Gastroesophageal sphincter (tissue), 4 donors: ENCODE data around the gene MYLK3. TPM values are rescaled to one million over a fixed set of nuclear protein-coding genes. Genes with fewer than 3 reads are reported as not detected.

ENCODE experiments used
- ATAC-seq: fragments of 150-250 bp; one replicate; pipeline ENCODE4 v1.9.1; 2016; ENCODE audit warnings: mild to moderate bottlenecking, moderate library complexity
- H3K27ac ChIP-seq, 4 donors: fragments of 200-600 bp; sonication (generic) in 3 of 4; 1 replicate in 3 of 4; 2 replicates in 1 of 4; pipeline ENCODE4 v1.5.1; 2016 to 2019
- H3K27me3 ChIP-seq: fragments of 200-600 bp; sonication (generic); one replicate; pipeline ENCODE4 v1.5.1; 2019
- H3K36me3 ChIP-seq, 2 donors: fragments of 200-600 bp; sonication (generic); one replicate each; pipeline ENCODE4 v1.5.1; 2019; ENCODE audit warnings: control low read depth in 1 of 2
- H3K4me1 ChIP-seq, 3 donors: fragments of 200-600 bp; sonication (generic); 1 replicate in 2 of 3; 2 replicates in 1 of 3; pipeline ENCODE4 v1.5.1; 2016 to 2019; ENCODE audit warnings: control low read depth in 2 of 3
- H3K4me3 ChIP-seq, 2 donors: fragments of 200-600 bp; sonication (generic); one replicate each; pipeline ENCODE4 v1.5.1; 2019; ENCODE audit warnings: mild to moderate bottlenecking in 1 of 2, moderate library complexity in 1 of 2
- H3K9me3 ChIP-seq, 3 donors: fragments of 200-600 bp; sonication (generic); one replicate each; pipeline ENCODE4 v1.5.1; 2017 to 2019; ENCODE audit warnings: control low read depth in 2 of 3
- EP300 ChIP-seq: sonication (generic); formaldehyde crosslinking; IDR thresholded peaks from one replicate; pipeline ENCODE4 v1.6.1; 2017; ENCODE audit warnings: antibody characterized with exemption, mild to moderate bottlenecking
- POLR2A ChIP-seq, 2 donors: fragments of 450-650 bp; IDR thresholded peaks; one replicate each; pipeline ENCODE4 v1.6.1; 2017; ENCODE audit warnings: antibody characterized with exemption in 2 of 2, mild to moderate bottlenecking in 2 of 2, moderate library complexity in 1 of 2
- POLR2AphosphoS5 ChIP-seq: sonication (generic); formaldehyde crosslinking; IDR thresholded peaks from one replicate; pipeline ENCODE4 v1.6.1; 2017; ENCODE audit warnings: antibody characterized with exemption
- WGBS, 2 donors: methylation state at CpG; one replicate each; pipeline ENCODE4 v1.1.5; 2018; ENCODE audit warnings: low coverage in 1 of 2; 5-methylcytosine and 5-hydroxymethylcytosine counted together
- total RNA-seq, 4 donors: library from RNA; depleted of rRNA; stranded (reverse); fragments of >200 nt; gene quantifications; one replicate each; pipeline ENCODE4 v1.1.0, GENCODE V29; 2016
- TF ChIP-seq, protein P1 (sequence below), 4 experiments: fragments of 200-600 bp in 2 of 4; fragments of 450-650 bp in 2 of 4; sonication (generic) in 1 of 4; IDR thresholded peaks; one replicate each; pipeline ENCODE4 v1.5.1; 2017 to 2019; ENCODE audit warnings: antibody characterized with exemption in 4 of 4, mild to moderate bottlenecking in 2 of 4, moderate library complexity in 2 of 4

MYLK3 gene
- total RNA-seq, 4 donors from 2014 or later, result 0.31 to 2.2 (median 0.54) TPM

DNA sequence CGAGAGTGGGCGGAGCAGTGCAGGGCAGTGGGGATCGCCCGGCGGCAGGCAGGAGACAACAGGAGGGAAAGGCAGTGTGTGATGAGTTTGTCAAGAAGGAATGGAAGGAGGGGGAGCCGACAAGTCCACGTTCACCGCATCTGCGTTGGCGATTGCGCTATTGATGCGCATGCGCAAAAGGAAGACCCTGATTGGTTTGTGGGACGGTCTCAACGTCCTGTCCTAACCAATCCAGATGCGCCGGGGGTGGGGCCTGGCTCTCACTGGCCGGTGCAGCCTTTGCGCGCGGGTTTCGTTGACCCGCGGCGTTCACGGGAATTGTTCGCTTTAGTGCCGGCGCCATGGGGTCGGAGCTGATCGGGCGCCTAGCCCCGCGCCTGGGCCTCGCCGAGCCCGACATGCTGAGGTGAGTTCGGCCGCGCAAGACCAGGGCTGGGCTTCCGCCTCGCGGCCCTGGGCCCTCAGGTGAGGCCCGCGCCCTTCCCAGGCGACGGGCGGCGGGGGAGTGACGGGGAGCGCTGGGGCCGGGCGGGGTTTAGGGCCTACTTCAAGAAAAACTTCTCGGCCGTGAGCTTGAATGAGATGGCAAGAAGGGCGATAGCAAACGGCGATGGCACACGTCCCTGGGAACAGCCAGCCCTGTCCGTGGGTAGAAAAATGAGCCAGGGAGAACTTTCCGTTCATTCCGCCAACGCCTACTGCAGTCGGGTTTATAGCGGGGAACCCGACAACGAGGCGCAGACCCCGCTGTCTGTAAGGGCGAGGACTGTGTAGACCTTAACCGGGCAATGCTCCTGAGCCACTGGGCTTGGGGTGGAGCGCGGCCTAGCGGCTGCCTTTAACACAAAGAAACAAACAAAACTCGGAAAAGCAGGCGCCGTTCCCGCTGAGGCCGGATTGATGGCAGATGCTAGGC lies 58.5 kb downstream of the MYLK3 start, which contains the start of gene ORC6:
TSS of gene ORC6 (plus strand) at position 295 of the 916 bp plus-strand sequence. CDS start at position 342, 47 bp downstream.
- Histone ChIP-seq H3K4me3 (peak within 1 kb of the TSS; percentile 80 to 82), H3K36me3 (no peaks in the 10 kb centered on the region), H3K27ac (peak within 1 kb of the TSS; percentile 56 to 95 (median 90)), H3K9me3 (no peaks in the 10 kb centered on the region), H3K27me3 (no peaks in the 10 kb centered on the region), H3K4me1 (peaks cover 0 to 46% (median 21%) of the 10 kb centered on the region in 3 donors)
- 0% methylated on average over 1 to 10 of the region's 79 CpGs for WGBS, 2 donors
- TF ChIP-seq EP300, result no peak
- TF ChIP-seq, protein P1, sequence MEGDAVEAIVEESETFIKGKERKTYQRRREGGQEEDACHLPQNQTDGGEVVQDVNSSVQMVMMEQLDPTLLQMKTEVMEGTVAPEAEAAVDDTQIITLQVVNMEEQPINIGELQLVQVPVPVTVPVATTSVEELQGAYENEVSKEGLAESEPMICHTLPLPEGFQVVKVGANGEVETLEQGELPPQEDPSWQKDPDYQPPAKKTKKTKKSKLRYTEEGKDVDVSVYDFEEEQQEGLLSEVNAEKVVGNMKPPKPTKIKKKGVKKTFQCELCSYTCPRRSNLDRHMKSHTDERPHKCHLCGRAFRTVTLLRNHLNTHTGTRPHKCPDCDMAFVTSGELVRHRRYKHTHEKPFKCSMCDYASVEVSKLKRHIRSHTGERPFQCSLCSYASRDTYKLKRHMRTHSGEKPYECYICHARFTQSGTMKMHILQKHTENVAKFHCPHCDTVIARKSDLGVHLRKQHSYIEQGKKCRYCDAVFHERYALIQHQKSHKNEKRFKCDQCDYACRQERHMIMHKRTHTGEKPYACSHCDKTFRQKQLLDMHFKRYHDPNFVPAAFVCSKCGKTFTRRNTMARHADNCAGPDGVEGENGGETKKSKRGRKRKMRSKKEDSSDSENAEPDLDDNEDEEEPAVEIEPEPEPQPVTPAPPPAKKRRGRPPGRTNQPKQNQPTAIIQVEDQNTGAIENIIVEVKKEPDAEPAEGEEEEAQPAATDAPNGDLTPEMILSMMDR (IDR thresholded peaks at IDR 0.05), result peak in 3 of 4 experiments; percentile 28 to 39 (median 37)
- peak; percentile 94 for ATAC-seq

- Histone ChIP-seq H3K4me3 (peak within 1 kb of the TSS; percentile 80 to 82), H3K27me3 (no peaks in the 10 kb centered on the region), H3K9me3 (no peaks in the 10 kb centered on the region), H3K27ac (peak within 1 kb of the TSS; percentile 56 to 95 (median 90)), H3K4me1 (peaks cover 0 to 50% (median 21%) of the 10 kb centered on the region in 3 donors), H3K36me3 (no peaks in the 10 kb centered on the region)
- WGBS, 2 donors, result no CpG with 5 or more reads among the region's 54 CpGs
- TF ChIP-seq, protein P1 (IDR thresholded peaks at IDR 0.05), result no peak
- TF ChIP-seq EP300 (no peak), POLR2AphosphoS5 (peak; percentile 57), POLR2A (IDR thresholded peaks at IDR 0.05) (peak; percentile 56 to 72)
- peak; percentile 99 for ATAC-seq
These were observed 59.3 kb downstream of the MYLK3 start, which contains the start of gene VPS35 for GRCh38 chr16:46688654-46689364. VPS35 (minus strand) TSS chr16:46689178; CDS start chr16:46689133, 45 bp downstream.

- H3K9me3 ChIP-seq, result no peaks in the 10 kb centered on the region
- WGBS, 2 donors, result 2 to 8% methylated on average over 5 to 11 of the region's 14 CpGs
- peak overlapping the region; percentile 21 to 95 (median 90) for H3K27ac ChIP-seq
- TF ChIP-seq, protein P1 (IDR thresholded peaks at IDR 0.05), result no peak
- TF ChIP-seq POLR2A (IDR thresholded peaks at IDR 0.05) (no peak), EP300 (no peak), POLR2AphosphoS5 (no peak)
- peaks cover 0 to 56% (median 21%) of the 10 kb centered on the region in 3 donors for H3K4me1 ChIP-seq
- no peaks in the 10 kb centered on the region for H3K36me3 ChIP-seq
- no peaks in the 10 kb centered on the region for H3K27me3 ChIP-seq
- H3K4me3 ChIP-seq, result peak overlapping the region; percentile 80 to 82
- no peak for ATAC-seq
These were observed 60.0 kb downstream of the MYLK3 start for GRCh38 chr16:46688101-46688653.

GRCh38 chr16:46687486-46687885 lies 60.7 kb downstream of the MYLK3 start:
- no peaks in the 10 kb centered on the region for H3K9me3 ChIP-seq
- TF ChIP-seq POLR2A (IDR thresholded peaks at IDR 0.05) (no peak), EP300 (no peak), POLR2AphosphoS5 (no peak)
- TF ChIP-seq, protein P1 (IDR thresholded peaks at IDR 0.05), result no peak
- H3K4me3 ChIP-seq, result peak overlapping the region; percentile 80 to 82
- H3K4me1 ChIP-seq, result peaks cover 0 to 63% (median 21%) of the 10 kb centered on the region in 3 donors
- H3K36me3 ChIP-seq, result no peaks in the 10 kb centered on the region
- WGBS, 2 donors, result 66 to 73% methylated on average over 9 of the region's 9 CpGs
- no peak for ATAC-seq
- H3K27ac ChIP-seq, result no peak overlapping the region
- no peaks in the 10 kb centered on the region for H3K27me3 ChIP-seq
